Endodermal cell (in vitro differentiated cells): ENCODE data around the gene DGKH. TPM values are rescaled to one million over a fixed set of nuclear protein-coding genes. Genes with fewer than 3 reads are reported as not detected.
A peak's percentile ranks its signal among the peaks of the same experiment; 100 is the strongest.

Experiments used
- DNase-seq: peaks from one replicate; pipeline ENCODE4 v3.0.0-alpha.2; 2017
- H3K27ac ChIP-seq: 2 replicates; pipeline ENCODE4 v1.5.1; 2013; ENCODE audit warnings: mild to moderate bottlenecking, low read depth, low read length, moderate library complexity
- H3K27me3 ChIP-seq: 2 replicates; pipeline ENCODE4 v1.6.1; 2013; ENCODE audit warnings: mild to moderate bottlenecking, low read length, moderate library complexity; ENCODE audit not compliant: insufficient read depth, control insufficient read depth, poor library complexity, severe bottlenecking
- H3K36me3 ChIP-seq: 2 replicates; pipeline ENCODE4 v1.7.0; 2013; ENCODE audit warnings: mild to moderate bottlenecking, low read length, moderate library complexity; ENCODE audit not compliant: control insufficient read depth, insufficient read depth
- H3K4me1 ChIP-seq: one replicate; pipeline ENCODE4 v1.7.0; 2013; ENCODE audit warnings: low read length; ENCODE audit not compliant: control insufficient read depth, insufficient read depth
- H3K4me3 ChIP-seq: 2 replicates; pipeline ENCODE4 v1.5.1; 2013; ENCODE audit warnings: mild to moderate bottlenecking, low read length, moderate library complexity
- H3K9ac ChIP-seq: 2 replicates; pipeline ENCODE4 v1.6.1; 2013; ENCODE audit warnings: mild to moderate bottlenecking, low read length, moderate library complexity; ENCODE audit not compliant: poor library complexity, severe bottlenecking; ENCODE audit errors: extremely low read depth
- H3K9me3 ChIP-seq: 2 replicates; pipeline ENCODE4 v1.6.1; 2013; ENCODE audit warnings: mild to moderate bottlenecking, low read length, moderate library complexity; ENCODE audit not compliant: control insufficient read depth
- H3K27ac Mint-ChIP-seq: 2 replicates; pipeline ENCODE4 v1.8.0; 2020; ENCODE audit warnings: mixed read lengths
- H3K27me3 Mint-ChIP-seq: 2 replicates; pipeline ENCODE4 v1.8.0; 2021; ENCODE audit warnings: mild to moderate bottlenecking, mixed read lengths; ENCODE audit not compliant: insufficient read depth
- H3K36me3 Mint-ChIP-seq: 2 replicates; pipeline ENCODE4 v1.8.0; 2020; ENCODE audit warnings: low read depth, mixed read lengths
- H3K4me1 Mint-ChIP-seq: 2 replicates; pipeline ENCODE4 v1.8.0; 2020; ENCODE audit warnings: mixed read lengths
- H3K4me3 Mint-ChIP-seq: 2 replicates; pipeline ENCODE4 v1.8.0; 2020; ENCODE audit warnings: mild to moderate bottlenecking, moderate library complexity, mixed read lengths
- H3K9me3 Mint-ChIP-seq: 2 replicates; pipeline ENCODE4 v1.8.0; 2020; ENCODE audit warnings: mild to moderate bottlenecking, mixed read lengths
- WGBS, 2 experiments: methylation state at CpG; one replicate each; pipeline versions ENCODE4 v1.1.5 to v1.1.7; 2013; ENCODE audit warnings: missing lambda C conversion rate in 2 of 2, mixed read lengths in 1 of 2; ENCODE audit not compliant: insufficient coverage in 1 of 2, insufficient read length in 1 of 2; 5-methylcytosine and 5-hydroxymethylcytosine counted together
- total RNA-seq, 2 donors: library from RNA; stranded (reverse); fragmentation: NEBNext Ultra II Directional in 1 of 2; extraction: Animal tissue kit (Norgen Biotek cat#: 25700) in 1 of 2; gene quantifications; 2 replicates in 1 of 2; 3 replicates in 1 of 2; pipeline ENCODE4 v1.2.1, GENCODE V29; 2021
- TF ChIP-seq, protein P1 (sequence below): fragments of 200-600 bp; sonication (generic); conservative IDR thresholded peaks from 2 replicates; pipeline ENCODE4 v1.5.0; 2021; ENCODE audit warnings: antibody characterized with exemption, mild to moderate bottlenecking

DGKH gene
- total RNA-seq, 2 donors from 2014 or later, result 7.1 to 11.5 TPM

- H3K9ac ChIP-seq, result peak overlapping the region; percentile 5
- Mint-ChIP-seq H3K9me3 (no peaks in the 10 kb centered on the region), H3K4me1 (peaks cover 7% of the 10 kb centered on the region), H3K27me3 (peaks cover 83% of the 10 kb centered on the region), H3K36me3 (no peaks in the 10 kb centered on the region), H3K27ac (no peak overlapping the region), H3K4me3 (peak overlapping the region; percentile 68)
- DNase-seq, result peak; percentile 86
- H3K27ac ChIP-seq, result no peak overlapping the region
- WGBS, 2 experiments, result 0 to 1% methylated on average over 16 of the region's 16 CpGs
- no peaks in the 10 kb centered on the region for H3K9me3 ChIP-seq
- TF ChIP-seq, protein P1, sequence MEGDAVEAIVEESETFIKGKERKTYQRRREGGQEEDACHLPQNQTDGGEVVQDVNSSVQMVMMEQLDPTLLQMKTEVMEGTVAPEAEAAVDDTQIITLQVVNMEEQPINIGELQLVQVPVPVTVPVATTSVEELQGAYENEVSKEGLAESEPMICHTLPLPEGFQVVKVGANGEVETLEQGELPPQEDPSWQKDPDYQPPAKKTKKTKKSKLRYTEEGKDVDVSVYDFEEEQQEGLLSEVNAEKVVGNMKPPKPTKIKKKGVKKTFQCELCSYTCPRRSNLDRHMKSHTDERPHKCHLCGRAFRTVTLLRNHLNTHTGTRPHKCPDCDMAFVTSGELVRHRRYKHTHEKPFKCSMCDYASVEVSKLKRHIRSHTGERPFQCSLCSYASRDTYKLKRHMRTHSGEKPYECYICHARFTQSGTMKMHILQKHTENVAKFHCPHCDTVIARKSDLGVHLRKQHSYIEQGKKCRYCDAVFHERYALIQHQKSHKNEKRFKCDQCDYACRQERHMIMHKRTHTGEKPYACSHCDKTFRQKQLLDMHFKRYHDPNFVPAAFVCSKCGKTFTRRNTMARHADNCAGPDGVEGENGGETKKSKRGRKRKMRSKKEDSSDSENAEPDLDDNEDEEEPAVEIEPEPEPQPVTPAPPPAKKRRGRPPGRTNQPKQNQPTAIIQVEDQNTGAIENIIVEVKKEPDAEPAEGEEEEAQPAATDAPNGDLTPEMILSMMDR, result peak; percentile 75
- no peaks in the 10 kb centered on the region for H3K4me1 ChIP-seq
- no peaks in the 10 kb centered on the region for H3K36me3 ChIP-seq
- H3K4me3 ChIP-seq, result peak overlapping the region; percentile 85
- H3K27me3 ChIP-seq, result peaks cover 48% of the 10 kb centered on the region
Observed at GRCh38 chr13:42041684-42042035, 6.8 kb upstream of the DGKH start.

DNA sequence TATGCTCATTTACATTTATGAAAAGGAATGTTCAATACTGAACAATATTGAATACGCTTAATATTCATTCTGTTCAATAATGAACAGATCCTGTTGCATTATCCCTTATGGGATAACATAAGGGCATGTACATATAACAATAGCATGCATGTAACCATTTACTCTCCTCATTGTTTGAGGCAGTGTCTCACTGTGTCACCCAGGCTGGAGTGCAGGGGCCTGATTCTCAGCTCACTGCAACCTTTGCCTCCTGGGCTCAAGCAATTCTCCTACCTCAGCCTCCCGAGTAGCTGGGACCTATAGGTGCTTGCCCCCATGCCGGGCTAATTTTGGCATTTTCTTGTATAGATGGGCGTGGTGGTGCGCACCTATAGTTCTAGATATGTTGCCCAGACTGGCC, 4.8 kb upstream of the DGKH start:
- WGBS, 2 experiments, result 56 to 74% methylated on average over 3 to 5 of the region's 5 CpGs
- no peaks in the 10 kb centered on the region for H3K36me3 ChIP-seq
- no peaks in the 10 kb centered on the region for H3K9me3 ChIP-seq
- Mint-ChIP-seq H3K27ac (no peak overlapping the region), H3K9me3 (no peaks in the 10 kb centered on the region), H3K4me1 (peaks cover 11% of the 10 kb centered on the region), H3K4me3 (no peak overlapping the region), H3K36me3 (no peaks in the 10 kb centered on the region), H3K27me3 (peaks cover 78% of the 10 kb centered on the region)
- no peaks in the 10 kb centered on the region for H3K4me1 ChIP-seq
- TF ChIP-seq, protein P1, result no peak
- H3K4me3 ChIP-seq, result no peak overlapping the region
- DNase-seq, result no peak
- no peak overlapping the region for H3K27ac ChIP-seq
- no peak overlapping the region for H3K9ac ChIP-seq
- H3K27me3 ChIP-seq, result peaks cover 41% of the 10 kb centered on the region

GRCh38 chr13:42046448-42046847, 2.0 kb upstream of the DGKH start:
- DNase-seq, result no peak
- Mint-ChIP-seq H3K27me3 (peaks cover 74% of the 10 kb centered on the region), H3K36me3 (no peaks in the 10 kb centered on the region), H3K4me3 (no peak overlapping the region), H3K9me3 (no peaks in the 10 kb centered on the region), H3K4me1 (peaks cover 8% of the 10 kb centered on the region), H3K27ac (no peak overlapping the region)
- H3K9ac ChIP-seq, result no peak overlapping the region
- H3K27me3 ChIP-seq, result peaks cover 29% of the 10 kb centered on the region
- TF ChIP-seq, protein P1, result no peak
- no peaks in the 10 kb centered on the region for H3K9me3 ChIP-seq
- H3K4me1 ChIP-seq, result no peaks in the 10 kb centered on the region
- peak overlapping the region; percentile 85 for H3K4me3 ChIP-seq
- H3K27ac ChIP-seq, result no peak overlapping the region
- H3K36me3 ChIP-seq, result no peaks in the 10 kb centered on the region
- 88 to 93% methylated on average over 3 to 4 of the region's 4 CpGs for WGBS, 2 experiments
